Lower leg skin (tissue), 4 donors: ENCODE results near the gene RABL6. TPM values are rescaled to one million over a fixed set of nuclear protein-coding genes. Genes with fewer than 3 reads are reported as not detected.
"Not testable (repeated sequence)": the region's sequence is repeated elsewhere in the genome, so short reads cannot be mapped to it uniquely, and the experiment has no call there.

Source experiments
- DNase-seq, 2 donors: peaks; one replicate each; pipeline ENCODE4 v3.0.0-alpha.2; 2019; ENCODE audit warnings: low spot score in 2 of 2
- H3K4me3 ChIP-seq: fragments of 200-600 bp; sonication (generic); 2 replicates; pipeline ENCODE4 v1.5.1; 2017; ENCODE audit warnings: mild to moderate bottlenecking, low read depth; ENCODE audit not compliant: poor library complexity, severe bottlenecking
- CTCF ChIP-seq, 3 donors: fragments of 450-650 bp; IDR thresholded peaks; one replicate each; pipeline ENCODE4 v1.5.1; 2016; ENCODE audit warnings: antibody characterized with exemption in 3 of 3, mild to moderate bottlenecking in 3 of 3, moderate library complexity in 2 of 3
- POLR2A ChIP-seq, 2 donors: fragments of 450-650 bp; IDR thresholded peaks; one replicate each; pipeline ENCODE4 v1.6.1; 2016 to 2017; ENCODE audit warnings: antibody characterized with exemption in 2 of 2, mild to moderate bottlenecking in 1 of 2, moderate library complexity in 1 of 2
- WGBS, 2 donors: methylation state at CpG; one replicate each; pipeline ENCODE4 v1.1.5; 2018; 5-methylcytosine and 5-hydroxymethylcytosine counted together
- intact Hi-C: fragments of 100-400 bp; cut with DNase I; formaldehyde crosslinking; loops from one replicate; pipeline ENCODE4 v1.15.0; 2023; ENCODE audit warnings: low total_unique reads
- total RNA-seq, 4 donors: library from RNA; depleted of rRNA; stranded (reverse); fragments of >200 nt; gene quantifications; one replicate each; pipeline ENCODE4 v1.1.0, GENCODE V29; 2016

The RABL6 gene
- total RNA-seq, 4 donors from 2014 or later = 47.8 to 75.1 (median 55.5) TPM

GRCh38 chr9:136765041-136765440, 42.7 kb upstream of the RABL6 start:
- intact Hi-C loops = no loop called here
- no peak for TF ChIP-seq CTCF (IDR thresholded peaks at IDR 0.05)
- TF ChIP-seq POLR2A (IDR thresholded peaks at IDR 0.05) = no peak
- no peak overlapping the region for H3K4me3 ChIP-seq
- WGBS, 2 donors = 87 to 88% methylated on average over 11 to 14 of the region's 14 CpGs
- DNase-seq = no peak

GRCh38 chr9:136765745-136766409, 41.9 kb upstream of the RABL6 start:
- 73 to 76% methylated on average over 14 of the region's 14 CpGs for WGBS, 2 donors
- DNase-seq, intact Hi-C loops, H3K4me3 ChIP-seq: not testable (repeated sequence)

- H3K4me3 ChIP-seq, DNase-seq, intact Hi-C loops: not testable (repeated sequence)
- WGBS, 2 donors = 33 to 44% methylated on average over 18 of the region's 18 CpGs
Observed at GRCh38 chr9:136766410-136767120, 41.2 kb upstream of the RABL6 start.

DNA sequence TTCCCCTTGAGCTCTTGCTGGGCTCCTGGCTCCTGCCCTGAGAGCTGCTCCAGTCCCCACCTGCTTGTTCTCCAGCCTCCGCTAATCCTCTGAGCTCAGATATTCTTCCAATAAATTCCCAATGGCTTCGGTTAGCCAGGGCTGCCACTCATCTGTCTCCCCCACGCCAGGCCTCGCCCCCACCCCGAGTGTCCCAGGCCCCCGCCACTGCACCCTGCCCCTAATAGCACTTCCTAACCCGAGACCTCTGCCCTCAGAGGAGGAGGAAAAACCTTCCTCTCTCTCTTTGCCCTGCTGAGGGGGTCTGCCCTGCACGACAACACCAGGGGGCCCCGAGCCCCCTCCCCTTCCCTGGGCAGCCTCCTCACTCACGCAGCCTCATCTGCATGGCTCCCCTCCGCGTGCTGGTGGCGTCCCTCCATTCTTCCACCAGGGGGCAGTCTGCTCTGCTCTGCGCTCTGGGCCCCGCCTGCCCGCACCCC, 38.0 kb upstream of the RABL6 start:
- intact Hi-C loops = no loop called here
- no peak overlapping the region for H3K4me3 ChIP-seq
- no peak for DNase-seq
- WGBS, 2 donors = 15 to 21% methylated on average over 13 to 16 of the region's 16 CpGs
- no peak for TF ChIP-seq POLR2A (IDR thresholded peaks at IDR 0.05)
- no peak for TF ChIP-seq CTCF (IDR thresholded peaks at IDR 0.05)

GRCh38 chr9:136771907-136772415, 35.8 kb upstream of the RABL6 start:
- intact Hi-C loops = no loop called here
- no peak for DNase-seq
- no peak for TF ChIP-seq CTCF (IDR thresholded peaks at IDR 0.05)
- TF ChIP-seq POLR2A (IDR thresholded peaks at IDR 0.05) = no peak
- WGBS, 2 donors = 61 to 65% methylated on average over 3 of the region's 3 CpGs
- no peak overlapping the region for H3K4me3 ChIP-seq

- DNase-seq = no peak
- no peak overlapping the region for H3K4me3 ChIP-seq
- intact Hi-C loops = no loop called here
- TF ChIP-seq CTCF (IDR thresholded peaks at IDR 0.05) = no peak
- TF ChIP-seq POLR2A (IDR thresholded peaks at IDR 0.05) = no peak
- 77 to 88% methylated on average over 7 of the region's 7 CpGs for WGBS, 2 donors
Observed at GRCh38 chr9:136773386-136774044, 34.2 kb upstream of the RABL6 start.
